GM21576 (cell line): ENCODE data around the gene ZBP1.

Experiments
- ATAC-seq: cut with Tn5 transposase; IDR thresholded peaks from one replicate; pipeline ENCODE4 v1.9.1; 2021; ENCODE audit warnings: mild to moderate bottlenecking, moderate library complexity; ENCODE audit not compliant: unreplicated experiment

ZBP1 gene

DNA sequence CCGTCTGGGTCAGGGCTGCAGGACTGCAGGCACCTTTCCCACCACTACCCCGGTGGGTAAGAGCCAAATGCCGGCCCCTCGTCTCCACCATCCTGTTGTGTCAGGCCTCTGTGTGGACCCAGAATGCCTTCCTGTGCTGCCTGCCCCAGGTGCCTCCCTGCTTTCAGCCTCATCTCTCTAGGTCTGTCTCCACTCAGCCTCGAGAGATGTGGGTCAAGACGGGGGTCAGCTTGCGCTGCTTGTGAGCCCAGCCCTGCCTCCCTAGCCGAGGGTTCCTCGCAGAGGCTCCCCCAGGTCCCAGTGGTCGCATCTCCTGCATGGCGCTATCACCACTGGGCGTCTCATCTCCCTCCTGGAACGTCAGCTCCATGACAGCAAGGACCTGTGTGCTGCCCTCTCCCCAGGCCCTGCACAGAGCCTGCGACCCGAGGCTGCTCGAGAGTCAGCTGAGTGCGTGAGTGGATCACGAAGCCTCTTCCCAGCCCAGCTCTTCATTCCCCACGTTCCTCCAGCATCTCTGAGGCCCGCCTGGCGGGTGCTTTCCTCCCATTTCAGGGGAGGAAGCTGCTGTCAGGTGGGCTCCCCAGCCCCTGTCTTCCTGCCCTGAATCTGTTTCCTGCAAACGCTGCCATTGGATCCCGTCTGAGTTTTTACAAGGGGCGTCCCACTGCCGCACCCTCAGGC lies 38.7 kb upstream of the ZBP1 start:
- ATAC-seq, result no peak

DNA sequence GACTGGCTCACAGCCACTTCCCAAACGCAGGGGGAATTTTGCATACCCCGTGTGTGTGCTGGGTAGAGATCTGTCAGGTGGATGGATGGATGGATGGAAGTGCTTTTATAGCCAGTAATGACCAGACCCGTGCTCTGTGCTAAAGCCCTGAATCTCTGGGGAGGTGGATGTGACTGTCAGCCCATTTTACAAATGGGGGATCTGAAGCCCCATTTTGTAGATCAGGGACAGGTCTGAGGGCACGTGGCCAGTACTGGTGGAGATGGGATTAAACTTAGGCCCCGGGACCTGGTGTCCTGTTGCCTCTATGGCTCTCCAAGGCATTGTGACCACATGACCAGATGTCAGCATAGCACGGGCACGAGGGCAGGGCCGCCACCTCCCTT lies 38.2 kb upstream of the ZBP1 start:
- ATAC-seq, result no peak

DNA sequence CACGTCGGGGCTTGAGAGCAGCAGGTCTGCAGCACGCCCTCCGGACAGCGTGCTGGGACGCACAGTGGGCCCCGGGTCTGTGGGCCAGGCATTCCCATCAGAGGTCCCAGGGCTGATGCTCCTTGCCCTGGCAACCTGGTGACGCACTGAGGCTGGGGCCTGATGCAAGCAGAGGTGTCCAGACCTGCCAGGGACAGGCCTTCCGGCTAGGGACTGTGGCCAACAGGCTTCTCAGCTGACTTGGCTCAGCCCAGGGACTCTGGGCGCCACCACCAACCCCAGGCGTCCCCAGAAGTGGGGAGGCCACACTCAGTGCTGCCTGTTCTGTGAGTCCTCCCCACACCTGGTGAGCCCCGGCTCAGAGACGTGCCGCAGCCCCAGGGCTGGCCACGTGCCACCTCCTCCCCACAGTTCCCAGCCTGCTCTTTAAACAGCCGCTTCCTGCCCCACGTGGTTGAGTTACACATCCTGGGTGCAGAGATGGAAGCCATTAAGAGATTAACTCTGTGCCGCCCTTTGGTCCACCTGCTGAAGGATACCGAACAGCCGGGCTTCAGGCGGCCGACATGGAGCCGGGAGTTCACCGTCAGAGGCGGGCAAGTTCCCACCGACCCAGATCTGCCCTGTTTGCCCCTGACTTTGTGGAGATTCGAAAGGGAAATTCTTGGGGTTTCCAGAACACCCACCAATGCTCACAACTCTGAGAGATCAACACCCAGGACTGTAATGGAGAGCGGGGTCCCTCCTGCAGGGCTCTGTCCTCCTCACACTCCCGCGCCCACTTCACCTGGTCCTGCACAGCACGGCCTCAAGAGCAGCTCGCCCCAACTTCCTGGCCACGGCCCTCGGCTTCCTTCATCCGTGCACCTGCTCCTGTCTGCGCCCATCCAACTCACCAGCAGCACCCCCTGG lies 37.6 kb upstream of the ZBP1 start:
- no peak for ATAC-seq

DNA sequence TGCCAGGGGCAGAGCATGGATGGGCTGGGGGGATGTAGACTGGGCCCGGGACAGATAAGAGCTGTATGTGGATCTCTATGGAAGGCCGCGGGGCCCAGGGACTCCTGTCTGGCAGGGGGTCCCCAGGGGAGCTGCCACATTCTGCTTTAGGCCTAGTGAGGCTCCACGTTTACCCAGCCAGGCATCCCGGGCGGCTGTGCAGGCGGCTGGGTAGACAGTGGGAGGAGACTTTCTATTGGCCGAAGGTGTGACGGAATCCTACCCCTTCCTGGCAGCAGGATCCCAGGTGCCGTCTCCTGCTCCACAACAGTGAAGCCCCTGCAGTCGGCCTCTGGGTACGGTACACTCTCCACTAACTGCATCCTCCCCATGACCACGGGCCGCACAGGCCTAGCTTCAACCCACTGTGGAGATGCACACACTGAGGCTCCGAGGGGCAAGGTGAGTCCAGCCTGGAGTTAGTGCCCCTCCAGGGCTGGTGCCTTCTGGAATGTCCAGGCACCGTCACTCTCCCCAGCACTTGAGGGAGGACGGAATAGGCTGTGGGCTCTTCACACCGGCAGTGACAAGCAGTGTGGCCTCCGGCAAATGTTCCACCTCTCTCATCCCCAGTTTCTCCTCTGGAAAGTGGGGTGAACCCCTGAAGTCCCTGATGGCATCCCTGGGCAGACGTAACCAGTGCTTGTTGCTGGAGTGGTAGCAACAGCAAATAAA lies 36.8 kb upstream of the ZBP1 start:
- no peak for ATAC-seq

DNA sequence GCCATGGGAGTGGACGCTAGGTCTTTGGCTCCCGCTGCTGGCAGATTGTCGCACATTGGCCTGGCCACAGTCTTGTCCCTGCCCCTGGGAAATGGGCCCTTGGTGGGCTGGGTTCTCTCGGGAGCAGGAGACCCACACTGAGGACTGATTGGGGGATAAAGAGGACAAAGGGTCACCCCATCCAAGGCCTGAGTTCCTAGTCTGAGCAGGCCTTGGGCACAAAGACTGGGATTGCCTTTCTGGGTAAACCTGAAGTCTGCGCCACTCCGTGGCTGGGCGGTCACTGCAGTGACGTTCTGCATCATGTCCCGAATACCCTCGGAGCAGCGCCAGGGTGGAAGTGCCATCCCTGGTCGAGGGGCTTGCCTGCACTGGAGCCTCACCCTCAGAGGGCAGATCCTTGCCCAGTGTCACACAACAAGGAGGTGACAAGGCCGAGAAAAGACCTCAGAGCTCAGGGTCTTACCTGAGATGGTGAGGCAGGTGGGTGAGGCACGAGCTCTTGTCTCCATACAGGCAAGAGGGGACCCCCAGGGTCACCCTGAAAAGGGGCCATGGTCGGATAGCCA lies 36.1 kb upstream of the ZBP1 start:
- no peak for ATAC-seq

DNA sequence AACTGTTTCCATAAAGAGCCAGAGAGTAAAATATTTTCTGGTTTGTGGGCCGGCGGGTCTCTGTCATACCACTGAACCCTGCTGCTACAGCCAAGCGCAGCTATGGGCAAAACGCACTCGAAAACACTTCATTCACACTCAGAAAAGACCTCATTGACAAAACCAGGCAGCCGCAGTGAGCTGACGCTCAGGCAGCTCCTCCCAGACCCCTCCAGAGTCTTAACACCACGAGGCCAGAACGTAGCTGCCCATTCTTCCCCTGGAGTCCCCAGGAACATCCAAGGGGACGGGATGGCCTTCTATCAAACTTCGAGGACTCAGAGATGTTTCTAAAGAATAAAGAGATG lies 35.6 kb upstream of the ZBP1 start:
- ATAC-seq, result no peak

DNA sequence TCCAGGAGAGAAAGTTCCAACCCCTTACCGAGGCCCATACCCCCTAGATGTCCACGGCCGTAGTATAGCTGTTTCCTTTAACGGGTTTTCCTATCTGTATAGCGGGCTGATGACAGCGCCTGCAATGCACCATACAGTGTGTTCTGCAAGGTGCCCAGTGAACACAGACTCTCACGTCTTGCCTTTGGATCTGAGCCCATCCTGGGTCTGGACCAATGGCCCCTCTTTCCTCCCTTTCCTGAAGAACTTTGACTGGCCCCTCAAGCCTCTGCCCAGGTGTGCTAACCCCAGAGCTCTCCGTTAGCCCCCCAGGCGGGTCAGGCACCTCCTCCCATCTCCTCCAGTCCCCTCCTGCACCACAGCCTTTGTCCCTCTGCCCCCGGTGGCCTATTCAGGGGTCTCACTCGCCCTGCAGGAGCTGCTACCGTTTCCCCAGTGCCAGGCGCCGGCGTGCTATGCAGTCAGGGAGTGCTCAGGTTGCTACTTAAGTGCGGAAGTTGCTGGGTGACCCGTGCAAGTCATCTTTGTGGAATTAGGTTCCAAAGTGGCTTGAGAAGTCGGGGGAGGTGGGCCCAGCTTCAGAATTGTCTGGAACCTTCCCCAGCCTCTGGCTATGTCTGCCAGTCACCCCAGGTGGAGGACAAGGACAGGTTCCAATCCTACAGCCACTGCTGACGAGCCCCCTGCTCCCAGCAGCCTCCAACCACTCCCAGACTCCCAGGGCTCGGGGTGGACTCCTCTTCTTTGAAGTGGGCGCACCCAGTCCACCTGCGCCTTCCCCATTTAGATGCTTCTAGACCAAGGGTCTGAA lies 35.0 kb upstream of the ZBP1 start:
- no peak for ATAC-seq

DNA sequence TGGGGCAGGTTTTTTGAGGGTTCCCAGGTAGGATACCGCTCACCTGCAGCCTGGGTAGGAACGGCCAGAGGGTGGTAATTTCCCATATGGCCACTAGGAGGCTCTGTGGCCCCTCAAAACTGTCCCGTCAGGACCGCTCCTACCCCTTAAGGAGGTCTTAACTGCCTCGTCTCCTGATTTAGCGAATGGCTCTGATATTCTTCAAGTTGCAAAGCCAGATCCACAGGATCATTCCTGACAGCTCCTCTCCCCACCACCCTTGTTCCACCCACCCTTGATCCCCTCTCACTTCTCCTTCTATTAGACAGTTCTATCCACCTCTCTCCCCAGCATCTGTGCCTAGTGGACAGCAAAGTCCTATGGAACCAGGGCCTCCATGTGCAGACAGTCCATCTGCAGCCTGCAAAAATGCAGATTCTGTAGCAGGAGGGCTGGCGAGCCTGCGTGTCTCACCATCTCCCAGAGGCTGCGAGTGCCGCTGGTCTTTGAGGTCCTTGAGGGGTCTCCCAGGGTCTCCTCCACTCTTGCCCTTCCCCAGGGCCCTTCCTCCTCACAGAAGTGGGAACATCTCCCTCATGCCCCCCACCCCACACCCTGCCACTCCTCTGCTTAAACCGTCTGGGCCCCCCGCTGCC lies 34.3 kb upstream of the ZBP1 start:
- peak; percentile 65 for ATAC-seq

DNA sequence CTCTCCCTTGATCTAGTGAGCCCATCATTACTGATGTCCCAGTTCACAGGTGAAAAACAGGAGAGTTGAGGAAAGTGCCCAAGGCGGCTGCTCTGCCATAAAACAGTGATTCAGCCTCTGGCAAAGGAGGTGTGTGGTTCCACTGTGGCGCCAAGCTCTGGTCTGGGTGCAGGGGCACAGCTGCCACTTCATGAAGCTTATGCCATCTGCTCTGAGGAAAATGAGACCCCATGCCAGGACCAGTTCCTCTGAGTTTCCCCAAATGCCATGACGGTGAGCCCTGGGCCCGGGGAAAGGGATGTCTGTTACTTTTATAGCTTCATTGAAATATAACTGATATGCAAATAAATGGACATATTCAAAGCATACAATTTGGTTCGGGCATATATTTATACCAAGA lies 33.7 kb upstream of the ZBP1 start:
- ATAC-seq, result no peak

DNA sequence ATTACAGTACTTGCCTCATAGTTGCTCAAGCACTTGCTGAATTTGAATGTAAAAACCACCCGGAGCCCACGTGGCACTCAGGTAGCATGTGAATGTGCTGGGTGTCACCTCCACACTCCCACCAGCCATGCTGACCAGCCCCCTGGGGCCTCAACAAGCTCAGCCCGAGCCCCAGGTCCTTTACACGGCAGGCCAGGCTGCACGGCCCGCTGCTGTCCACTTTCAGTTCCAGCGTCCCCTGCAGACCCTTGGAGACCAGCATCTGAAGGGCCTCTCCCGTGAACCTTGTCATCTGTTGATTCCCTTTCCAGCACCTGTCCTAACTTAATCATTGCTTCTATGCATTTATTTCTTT lies 33.3 kb upstream of the ZBP1 start:
- no peak for ATAC-seq

DNA sequence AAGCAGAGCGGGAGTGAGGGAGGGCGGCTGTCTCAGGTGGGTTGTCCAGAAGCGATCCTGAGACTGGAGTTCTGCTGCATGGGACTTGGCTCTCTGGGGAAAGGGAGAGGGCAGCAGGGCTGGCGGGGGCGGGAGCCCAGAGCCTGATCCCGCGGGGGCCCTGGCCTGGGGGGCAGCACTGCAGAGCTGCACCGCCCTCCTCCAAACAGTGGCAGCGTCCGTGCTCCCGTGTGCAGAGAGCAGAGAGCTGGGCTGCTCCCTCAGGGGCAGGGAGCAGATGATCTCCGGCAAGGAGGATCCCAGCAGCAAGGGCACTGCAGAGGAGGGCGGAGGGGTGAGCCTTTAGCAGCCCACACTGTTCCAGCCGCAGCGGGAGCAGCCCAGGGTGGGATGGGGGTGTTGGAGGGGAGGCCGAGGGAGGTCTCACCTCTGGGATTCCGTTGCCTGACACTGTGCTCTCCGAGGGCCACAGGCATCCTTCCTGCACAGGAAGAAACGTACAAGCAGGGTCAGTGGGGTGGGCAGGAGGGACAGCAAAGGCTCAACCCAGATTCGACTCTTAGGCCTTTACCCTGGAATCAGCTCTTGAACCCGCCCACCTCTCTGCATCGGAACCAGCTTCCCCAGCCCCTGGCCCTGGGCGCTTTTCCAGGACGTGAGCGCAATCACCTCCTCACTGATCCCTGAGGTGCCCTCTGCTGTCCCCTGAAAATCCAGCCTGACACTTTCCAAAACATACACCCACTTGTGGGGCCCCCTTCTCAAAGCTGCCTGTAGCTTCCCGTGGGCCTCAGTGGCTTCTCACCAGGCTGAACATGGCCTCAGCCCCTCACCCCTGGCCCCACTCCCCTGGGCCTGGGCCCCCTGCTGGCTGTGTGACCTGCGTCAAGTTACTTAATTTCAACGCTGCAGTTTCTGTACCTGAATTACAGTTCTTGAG lies 32.6 kb upstream of the ZBP1 start:
- no peak for ATAC-seq

DNA sequence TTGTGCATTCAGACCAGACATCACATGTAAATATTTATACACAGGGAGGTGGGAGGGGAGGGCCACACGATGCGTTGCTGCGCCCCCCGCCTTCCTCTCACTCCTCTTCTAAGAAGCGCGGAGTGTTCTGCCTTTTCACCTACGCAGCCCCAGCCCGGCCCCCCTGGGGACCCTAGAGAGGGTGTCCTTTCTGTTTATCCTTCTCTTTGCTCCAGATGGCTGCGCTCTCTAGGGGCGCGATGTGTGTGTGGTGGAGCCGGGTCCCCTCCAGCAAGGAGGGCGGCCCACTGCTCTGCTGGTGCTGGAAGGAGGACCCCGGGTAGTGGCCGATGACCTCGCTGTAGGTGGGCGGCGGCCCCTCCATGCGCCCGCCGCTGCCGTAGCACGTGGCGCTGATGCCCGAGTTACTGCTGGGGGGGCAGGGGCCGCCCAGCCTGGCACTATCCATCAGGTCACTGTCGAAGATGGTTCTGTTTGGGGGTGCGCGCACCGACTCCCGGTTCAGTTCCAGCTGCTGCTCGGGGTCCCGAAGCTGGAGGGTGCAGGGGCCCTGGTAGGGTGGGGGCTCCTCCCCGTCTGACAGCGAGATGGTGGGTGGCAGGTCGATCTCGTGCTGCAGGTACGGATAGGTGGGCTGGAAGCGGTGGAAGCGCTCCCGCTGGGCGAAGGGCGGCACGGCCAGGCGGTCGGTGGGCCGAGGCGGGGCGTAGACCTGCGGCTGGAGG lies 31.8 kb upstream of the ZBP1 start:
- ATAC-seq, result no peak

DNA sequence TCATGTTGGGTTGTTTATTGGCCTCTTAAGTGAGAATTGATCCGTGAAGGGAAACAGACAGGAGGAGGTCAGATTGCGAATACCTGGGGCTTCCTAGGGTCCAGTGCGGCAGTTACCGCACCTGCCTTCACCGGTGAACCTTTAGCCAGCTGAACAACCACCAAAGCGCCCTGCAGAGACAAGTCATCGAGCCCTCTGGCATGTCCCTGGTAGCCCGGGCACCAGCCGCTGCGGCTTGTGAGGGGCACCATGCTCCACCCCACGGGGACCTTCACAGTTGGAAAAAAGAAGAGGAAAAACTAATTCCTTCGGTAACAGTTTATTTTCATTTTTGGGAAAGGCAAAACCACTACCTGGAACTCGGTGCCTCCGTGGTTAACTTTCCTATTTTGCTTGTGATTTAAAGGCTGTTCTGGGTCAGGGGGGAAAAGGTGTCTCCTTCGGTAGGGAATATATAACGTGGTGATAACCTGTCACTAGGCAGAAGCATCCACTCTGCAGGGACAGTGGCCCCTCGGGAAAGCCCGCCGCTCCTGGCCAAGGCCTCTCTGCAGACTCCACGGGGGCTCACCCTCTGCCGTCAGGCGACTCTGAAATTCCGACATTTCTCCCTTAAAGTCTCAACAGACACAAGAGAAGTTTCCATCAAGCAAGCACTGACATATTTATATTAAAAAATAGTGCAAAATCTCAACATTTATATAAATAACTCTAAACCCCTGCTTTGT lies 30.7 kb upstream of the ZBP1 start:
- ATAC-seq, result no peak

DNA sequence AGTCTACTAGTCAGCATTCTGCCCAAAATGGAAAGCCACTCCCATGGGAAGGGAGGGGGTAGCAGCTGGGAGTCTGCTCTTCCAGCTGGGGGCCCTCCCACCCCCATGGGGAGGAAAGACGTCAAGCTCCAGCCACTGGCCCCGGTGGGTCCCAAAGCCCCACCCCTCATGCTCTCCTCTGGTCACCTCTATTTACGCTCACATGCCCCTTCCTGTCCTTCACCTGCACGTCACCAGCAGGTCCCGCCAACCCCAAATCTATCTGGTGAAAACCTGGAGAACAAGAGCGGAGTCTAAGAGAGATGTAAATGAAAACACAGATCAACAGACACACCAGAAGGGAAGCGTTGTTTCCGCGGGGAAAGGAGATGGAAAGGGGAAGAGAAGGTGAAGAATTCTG lies 30.0 kb upstream of the ZBP1 start:
- no peak for ATAC-seq

DNA sequence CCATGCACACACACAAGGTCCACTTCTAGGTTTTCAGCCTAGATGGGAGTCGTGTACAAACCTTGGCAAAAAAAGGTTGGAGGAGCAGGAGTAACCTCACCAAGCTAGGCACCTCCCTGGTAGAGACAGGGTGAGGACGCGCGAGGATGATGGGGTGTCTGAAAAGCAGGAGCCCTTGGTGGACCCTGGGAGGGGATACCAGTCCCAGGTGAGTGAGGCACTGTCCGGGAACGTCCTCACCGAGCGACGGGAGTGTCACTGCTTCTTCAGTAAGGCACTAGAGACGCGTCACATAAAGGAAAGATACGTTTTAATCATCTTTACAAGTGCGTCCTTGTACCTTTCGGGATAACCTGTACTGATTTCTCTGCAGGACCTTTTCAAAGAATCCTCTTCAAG lies 29.4 kb upstream of the ZBP1 start:
- ATAC-seq, result no peak

DNA sequence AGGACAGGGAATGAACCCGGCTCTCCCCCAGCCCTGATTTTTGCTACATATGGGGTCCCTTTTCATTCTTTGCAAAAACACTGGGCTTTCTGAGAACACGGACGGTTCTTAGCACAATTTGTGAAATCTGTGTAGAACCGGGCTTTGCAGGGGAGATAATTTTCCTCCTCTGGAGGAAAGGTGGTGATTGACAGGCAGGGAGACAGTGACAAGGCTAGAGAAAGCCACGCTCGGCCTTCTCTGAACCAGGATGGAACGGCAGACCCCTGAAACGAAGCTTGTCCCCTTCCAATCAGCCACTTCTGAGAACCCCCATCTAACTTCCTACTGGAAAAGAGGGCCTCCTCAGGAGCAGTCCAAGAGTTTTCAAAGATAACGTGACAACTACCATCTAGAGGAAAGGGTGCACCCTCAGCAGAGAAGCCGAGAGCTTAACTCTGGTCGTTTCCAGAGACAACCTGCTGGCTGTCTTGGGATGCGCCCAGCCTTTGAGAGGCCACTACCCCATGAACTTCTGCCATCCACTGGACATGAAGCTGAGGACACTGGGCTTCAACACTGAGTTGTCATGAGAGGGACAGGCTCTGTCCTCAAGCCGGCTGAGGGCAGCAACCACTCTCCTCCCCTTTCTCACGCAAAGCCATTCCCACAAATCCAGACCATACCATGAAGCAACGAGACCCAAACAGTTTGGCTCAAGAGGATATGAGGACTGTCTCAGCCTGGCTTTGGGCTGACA lies 28.8 kb upstream of the ZBP1 start:
- ATAC-seq, result no peak
